KMS-11 (cell line): Measurements from ENCODE around the gene RAB2B.

Experiments used
- H2AFZ ChIP-seq: fragments of 200-600 bp; sonication (generic); 2 replicates; pipeline ENCODE4 v1.6.1; 2016; ENCODE audit warnings: antibody characterized with exemption, mixed run types, low read depth
- H3K27ac ChIP-seq: fragments of 200-600 bp; sonication (generic); 2 replicates; pipeline ENCODE4 v1.6.1; 2016; ENCODE audit warnings: mild to moderate bottlenecking, mixed run types
- H3K27me3 ChIP-seq: fragments of 200-600 bp; sonication (generic); 2 replicates; pipeline ENCODE4 v1.6.1; 2017; ENCODE audit warnings: mild to moderate bottlenecking, low read depth, mixed run types, moderate library complexity; ENCODE audit not compliant: insufficient read depth
- H3K36me3 ChIP-seq: fragments of 200-600 bp; sonication (generic); 2 replicates; pipeline ENCODE4 v1.6.1; 2017; ENCODE audit warnings: mild to moderate bottlenecking, mixed run types; ENCODE audit not compliant: insufficient read depth
- H3K4me1 ChIP-seq: fragments of 200-600 bp; sonication (generic); 2 replicates; pipeline ENCODE4 v1.6.1; 2016; ENCODE audit warnings: mild to moderate bottlenecking, low read depth, mixed run types; ENCODE audit not compliant: poor library complexity, severe bottlenecking
- H3K4me2 ChIP-seq: fragments of 200-600 bp; sonication (generic); 2 replicates; pipeline ENCODE4 v1.7.0; 2016; ENCODE audit warnings: mild to moderate bottlenecking, mixed run types
- H3K4me3 ChIP-seq: fragments of 200-600 bp; sonication (generic); IDR thresholded peaks from 2 replicates; pipeline ENCODE4 v1.6.1; 2017; ENCODE audit warnings: low read depth, low read length, mixed read lengths; ENCODE audit not compliant: insufficient read depth
- H3K79me2 ChIP-seq: fragments of 200-600 bp; sonication (generic); 2 replicates; pipeline ENCODE4 v1.6.1; 2016; ENCODE audit warnings: low read depth, mixed run types; ENCODE audit not compliant: insufficient read depth
- H3K9ac ChIP-seq: fragments of 200-600 bp; sonication (generic); 2 replicates; pipeline ENCODE4 v1.6.1; 2016; ENCODE audit warnings: mild to moderate bottlenecking, mixed run types
- H4K20me1 ChIP-seq: fragments of 200-600 bp; sonication (generic); 2 replicates; pipeline ENCODE4 v1.6.1; 2016; ENCODE audit warnings: mild to moderate bottlenecking, mixed run types; ENCODE audit not compliant: insufficient read depth
- TF ChIP-seq, protein P1 (sequence below): fragments of 200-600 bp; sonication (generic); conservative IDR thresholded peaks from 2 replicates; pipeline ENCODE4 v1.6.1; 2017; ENCODE audit warnings: low read depth, mild to moderate bottlenecking, antibody characterized with exemption, low read length, moderate library complexity, mixed read lengths

Gene RAB2B

GRCh38 chr14:21437063-21437901, 39.5 kb downstream of the RAB2B start:
- Histone ChIP-seq H3K36me3 (no peaks in the 10 kb centered on the region), H3K4me2 (peak overlapping the region; percentile 60; the same call in 1 of the 2 replicates), H4K20me1 (no peaks in the 10 kb centered on the region), H3K4me3 (no peak overlapping the region), H2AFZ (no peak overlapping the region; the same call in 1 of the 2 replicates), H3K27me3 (no peaks in the 10 kb centered on the region), H3K4me1 (no peaks in the 10 kb centered on the region), H3K79me2 (peaks cover 32% of the 10 kb centered on the region), H3K27ac (no peak overlapping the region; the same call in 1 of the 2 replicates), H3K9ac (peak overlapping the region; percentile 15; the same call in 1 of the 2 replicates)
- TF ChIP-seq, protein P1, sequence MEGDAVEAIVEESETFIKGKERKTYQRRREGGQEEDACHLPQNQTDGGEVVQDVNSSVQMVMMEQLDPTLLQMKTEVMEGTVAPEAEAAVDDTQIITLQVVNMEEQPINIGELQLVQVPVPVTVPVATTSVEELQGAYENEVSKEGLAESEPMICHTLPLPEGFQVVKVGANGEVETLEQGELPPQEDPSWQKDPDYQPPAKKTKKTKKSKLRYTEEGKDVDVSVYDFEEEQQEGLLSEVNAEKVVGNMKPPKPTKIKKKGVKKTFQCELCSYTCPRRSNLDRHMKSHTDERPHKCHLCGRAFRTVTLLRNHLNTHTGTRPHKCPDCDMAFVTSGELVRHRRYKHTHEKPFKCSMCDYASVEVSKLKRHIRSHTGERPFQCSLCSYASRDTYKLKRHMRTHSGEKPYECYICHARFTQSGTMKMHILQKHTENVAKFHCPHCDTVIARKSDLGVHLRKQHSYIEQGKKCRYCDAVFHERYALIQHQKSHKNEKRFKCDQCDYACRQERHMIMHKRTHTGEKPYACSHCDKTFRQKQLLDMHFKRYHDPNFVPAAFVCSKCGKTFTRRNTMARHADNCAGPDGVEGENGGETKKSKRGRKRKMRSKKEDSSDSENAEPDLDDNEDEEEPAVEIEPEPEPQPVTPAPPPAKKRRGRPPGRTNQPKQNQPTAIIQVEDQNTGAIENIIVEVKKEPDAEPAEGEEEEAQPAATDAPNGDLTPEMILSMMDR: no peak

GRCh38 chr14:21436567-21437062, 40.1 kb downstream of the RAB2B start:
- no peaks in the 10 kb centered on the region for H3K4me1 ChIP-seq
- TF ChIP-seq, protein P1: no peak
- H2AFZ ChIP-seq: no peak overlapping the region
- no peak overlapping the region for H3K27ac ChIP-seq
- H4K20me1 ChIP-seq: no peaks in the 10 kb centered on the region
- H3K27me3 ChIP-seq: no peaks in the 10 kb centered on the region
- H3K4me2 ChIP-seq: peak overlapping the region; percentile 89
- H3K79me2 ChIP-seq: peaks cover 32% of the 10 kb centered on the region
- H3K9ac ChIP-seq: no peak overlapping the region; the same call in 1 of the 2 replicates
- H3K36me3 ChIP-seq: no peaks in the 10 kb centered on the region
- no peak overlapping the region for H3K4me3 ChIP-seq

- Histone ChIP-seq H3K27ac (no peak overlapping the region), H4K20me1 (no peaks in the 10 kb centered on the region), H3K4me3 (no peak overlapping the region), H2AFZ (no peak overlapping the region), H3K4me1 (peaks cover 33% of the 10 kb centered on the region), H3K9ac (no peak overlapping the region), H3K36me3 (no peaks in the 10 kb centered on the region), H3K79me2 (peaks cover 27% of the 10 kb centered on the region), H3K4me2 (no peak overlapping the region), H3K27me3 (no peaks in the 10 kb centered on the region)
- TF ChIP-seq, protein P1: no peak
These were observed 45.6 kb downstream of the RAB2B start for GRCh38 chr14:21431126-21431525.

- Histone ChIP-seq H3K27me3 (no peaks in the 10 kb centered on the region), H2AFZ (no peak overlapping the region), H3K9ac (no peak overlapping the region), H3K4me2 (peak overlapping the region; percentile 60; the same call in 1 of the 2 replicates), H3K4me1 (peaks cover 33% of the 10 kb centered on the region), H3K4me3 (no peak overlapping the region), H3K27ac (peak overlapping the region; percentile 48), H3K36me3 (no peaks in the 10 kb centered on the region), H3K79me2 (peaks cover 6% of the 10 kb centered on the region; the same call in 1 of the 2 replicates), H4K20me1 (no peaks in the 10 kb centered on the region)
- TF ChIP-seq, protein P1: no peak
These were observed 47.8 kb downstream of the RAB2B start for GRCh38 chr14:21428930-21429329.
